GM12878 (cell line): Measurements from ENCODE around the gene PTPRF. TPM values are rescaled to one million over a fixed set of nuclear protein-coding genes. Genes with fewer than 3 reads are reported as not detected.

ENCODE experiments used
- ATAC-seq: fragments of 200-7000 bp; cut with Tn5 transposase; 3 replicates; pipeline ENCODE4 v1.9.1; 2020; ENCODE audit warnings: mild to moderate bottlenecking, moderate library complexity
- BruUV-seq: library from RNA; stranded (reverse); fragments of 400-500 nt; replicated peaks from 2 replicates; lab custom pipeline; 2021; lab: Mats Ljungman, UMichigan
- CTCF ChIA-PET: fragments of 300-600 bp; sonication (Branson Sonifier 250); formaldehyde crosslinking; extraction: SDS; loops from one replicate; lab custom pipeline; 2021; ENCODE audit warnings: inconsistent platforms; lab: Yijun Ruan, JAX
- POLR2A ChIA-PET: fragments of 350-600 bp; formaldehyde crosslinking; extraction: SDS; loops from one replicate; lab custom pipeline; 2021; ENCODE audit warnings: inconsistent platforms; lab: Charles Lee
- RAD21 ChIA-PET: fragments of 300-600 bp; sonication (Branson Sonifier 250); formaldehyde crosslinking; loops from one replicate; lab custom pipeline; 2023; ENCODE audit warnings: antibody characterized with exemption; ENCODE audit not compliant: unreplicated experiment; lab: Charles Lee
- SMC1A ChIA-PET: fragments of 300-600 bp; sonication (Branson Sonifier 250); formaldehyde crosslinking; loops from one replicate; lab custom pipeline; 2023; ENCODE audit not compliant: unreplicated experiment, uncharacterized antibody; lab: Charles Lee
- DNase-seq: peaks from one replicate; pipeline ENCODE4 v3.0.0-alpha.2; 2011; ENCODE audit warnings: low read depth, low spot score
- FAIRE-seq: peaks from 3 replicates; lab custom pipeline; 2011; peaks lifted over from hg19 to GRCh38; lab: Jason Lieb, UNC
- H2AFZ ChIP-seq: 2 replicates; pipeline ENCODE4 v1.6.0; 2011; ENCODE audit warnings: low read depth, low read length, control low read depth; ENCODE audit not compliant: control insufficient read depth
- H3K27ac ChIP-seq: 2 replicates; pipeline ENCODE4 v1.5.1; 2011; ENCODE audit warnings: control low read depth; ENCODE audit not compliant: control insufficient read depth, insufficient read depth
- H3K27me3 ChIP-seq, 2 experiments: replicated peaks in 1 of 2; 2 replicates each; pipeline versions ENCODE4 v1.6.0 to v1.6.1; 2011; ENCODE audit warnings: low read length in 1 of 2; ENCODE audit not compliant: control insufficient read depth in 2 of 2, insufficient read depth in 2 of 2
- H3K36me3 ChIP-seq, 2 experiments: 2 replicates each; pipeline ENCODE4 v1.5.1; 2011; ENCODE audit warnings: low read length in 1 of 2; ENCODE audit not compliant: control insufficient read depth in 2 of 2, insufficient read depth in 2 of 2
- H3K4me1 ChIP-seq: 2 replicates; pipeline ENCODE4 v1.6.1; 2011; ENCODE audit warnings: mild to moderate bottlenecking, low read length, moderate library complexity, mixed read lengths; ENCODE audit not compliant: control insufficient read depth, insufficient read depth
- H3K4me2 ChIP-seq: 2 replicates; pipeline ENCODE4 v1.6.0; 2011; ENCODE audit warnings: control low read depth; ENCODE audit not compliant: control insufficient read depth, insufficient read depth
- H3K4me3 ChIP-seq: fragments of 200-600 bp; sonication (generic); 2 replicates; pipeline ENCODE4 v1.5.1; 2016
- H3K79me2 ChIP-seq: 2 replicates; pipeline ENCODE4 v1.6.0; 2011; ENCODE audit warnings: low read length; ENCODE audit not compliant: control insufficient read depth, insufficient read depth
- H3K9ac ChIP-seq: 2 replicates; pipeline ENCODE4 v1.8.0; 2011; ENCODE audit warnings: low read length, control low read depth, mixed read lengths; ENCODE audit not compliant: control insufficient read depth, insufficient read depth
- H3K9me3 ChIP-seq: replicated peaks from 3 replicates; pipeline ENCODE4 v1.5.1; 2011; ENCODE audit warnings: mild to moderate bottlenecking, low read length; ENCODE audit not compliant: control insufficient read depth, insufficient read depth
- H4K20me1 ChIP-seq: 2 replicates; pipeline ENCODE4 v1.6.0; 2011; ENCODE audit not compliant: control insufficient read depth, insufficient read depth
- BMI1 ChIP-seq: fragments of 450-650 bp; IDR thresholded peaks from 2 replicates; pipeline ENCODE4 v1.6.1; 2016; ENCODE audit warnings: mild to moderate bottlenecking, moderate library complexity, borderline replicate concordance
- CBFB ChIP-seq: IDR thresholded peaks from 2 replicates; pipeline ENCODE4 v1.6.1; 2016; ENCODE audit warnings: antibody characterized with exemption, low read depth
- EED ChIP-seq: sonication (generic); IDR thresholded peaks from 2 replicates; pipeline ENCODE4 v1.6.1; 2016; ENCODE audit warnings: antibody characterized with exemption, low read depth
- FOXM1 ChIP-seq: IDR thresholded peaks from 2 replicates; pipeline ENCODE4 v1.6.1; 2012; ENCODE audit warnings: low read depth, mild to moderate bottlenecking, inconsistent platforms, low read length, moderate library complexity
- GABPA ChIP-seq: IDR thresholded peaks from 2 replicates; pipeline ENCODE4 v1.6.1; 2014; ENCODE audit warnings: antibody characterized with exemption, low read depth, mild to moderate bottlenecking, inconsistent platforms
- HDAC2 ChIP-seq: fragments of 200-600 bp; sonication (generic); IDR thresholded peaks from 2 replicates; pipeline ENCODE4 v1.6.1; 2017
- MTA2 ChIP-seq: fragments of 450-650 bp; IDR thresholded peaks from 2 replicates; pipeline ENCODE4 v1.6.1; 2016; ENCODE audit warnings: low read depth, mild to moderate bottlenecking, moderate library complexity
- NFYA ChIP-seq: IDR thresholded peaks from 2 replicates; pipeline ENCODE4 v1.6.1; 2011; ENCODE audit warnings: low read depth, mild to moderate bottlenecking, low read length, improper control_type of control experiment, borderline replicate concordance
- POLR2AphosphoS2 ChIP-seq: IDR thresholded peaks from 2 replicates; pipeline ENCODE4 v1.6.1; 2011; ENCODE audit warnings: low read depth, mild to moderate bottlenecking, low read length, improper control_type of control experiment, moderate library complexity
- RAD51 ChIP-seq: fragments of 450-650 bp; IDR thresholded peaks from 2 replicates; pipeline ENCODE4 v1.6.1; 2016; ENCODE audit warnings: moderate library complexity, mild to moderate bottlenecking, inconsistent platforms
- REST ChIP-seq: IDR thresholded peaks from 2 replicates; pipeline ENCODE4 v1.6.1; 2012; ENCODE audit warnings: mild to moderate bottlenecking, low read depth, low read length
- SKIL ChIP-seq: fragments of 450-650 bp; IDR thresholded peaks from 2 replicates; pipeline ENCODE4 v1.6.1; 2017; ENCODE audit warnings: mild to moderate bottlenecking, low read depth, inconsistent platforms; ENCODE audit not compliant: poor library complexity, severe bottlenecking
- SMC3 ChIP-seq: IDR thresholded peaks from 2 replicates; pipeline ENCODE4 v1.6.1; 2011; ENCODE audit warnings: low read length, improper control_type of control experiment, borderline replicate concordance
- TARDBP ChIP-seq: IDR thresholded peaks from 2 replicates; pipeline ENCODE4 v1.6.1; 2016; ENCODE audit warnings: borderline replicate concordance
- ZBTB33 ChIP-seq: fragments of 450-650 bp; IDR thresholded peaks from 2 replicates; pipeline ENCODE4 v1.6.1; 2017; ENCODE audit warnings: mild to moderate bottlenecking
- ZNF24 ChIP-seq: fragments of 450-650 bp; IDR thresholded peaks from 2 replicates; pipeline ENCODE4 v1.6.1; 2017; ENCODE audit warnings: antibody characterized with exemption, mild to moderate bottlenecking
- WGBS: methylation state at CpG from one replicate; pipeline ENCODE4 v1.1.6; 2016; ENCODE audit warnings: low lambda C conversion rate; ENCODE audit not compliant: insufficient replicate concordance, insufficient coverage; ENCODE audit errors: missing lambda C conversion rate; 5-methylcytosine and 5-hydroxymethylcytosine counted together
- in situ Hi-C: fragments of 300-500 bp; cut with MboI; formaldehyde crosslinking; loops from 9 replicates; pipeline ENCODE4 v1.14.3; 2018; ENCODE audit warnings: mixed read lengths
- intact Hi-C: fragments of 100-400 bp; cut with micrococcal nuclease; formaldehyde crosslinking; loops from one replicate; pipeline ENCODE4 v1.14.2; 2022; ENCODE audit not compliant: unreplicated experiment
- polyA plus RNA-seq, 11 experiments: library from polyadenylated mRNA; depleted of rRNA in 4 of 11; unstranded in 6 of 11; stranded (reverse) in 5 of 11; fragments of >200 nt; fragmentation: Nextera tagmentation in 4 of 11; fragmentation: Illumina TruSeq in 1 of 11; extraction: Ambion mirVana in 4 of 11; extraction: Trizol in 1 of 11; gene quantifications; 1 replicate in 1 of 11; 2 replicates in 10 of 11; pipeline versions ENCODE4 v1.2.1 to v1.2.3, GENCODE V29; 2011 to 2016; ENCODE audit warnings: inconsistent platforms in 2 of 11, missing spikeins in 2 of 11, low read depth in 1 of 11
- total RNA-seq, 4 experiments: library from RNA; depleted of rRNA in 3 of 4; stranded (reverse); fragments of >200 nt in 3 of 4; fragmentation: Illumina TruSeq in 1 of 4; extraction: Trizol in 1 of 4; gene quantifications; 2 replicates each; pipeline versions ENCODE4 v1.2.1 to v1.2.3, GENCODE V29; 2013 to 2021

PTPRF gene
- total and polyA plus RNA-seq, 10 of the 15 experiments (the other 5 are each of a cell fraction or from before 2014, with no cell fraction given) = 0.04 to 2.6 (median 0.32) TPM

GRCh38 chr1:43618521-43619313 lies 88.0 kb downstream of the PTPRF start:
- ATAC-seq (no peak), FAIRE-seq (no peak), DNase-seq (no peak)
- Histone ChIP-seq H3K9ac (no peak overlapping the region), H3K79me2 (no peaks in the 10 kb centered on the region), H3K36me3 (no peaks in the 10 kb centered on the region), H3K4me2 (no peak overlapping the region), H3K9me3 (no peaks in the 10 kb centered on the region), H3K27me3 (no peaks in the 10 kb centered on the region), H3K27ac (no peak overlapping the region), H4K20me1 (no peaks in the 10 kb centered on the region), H3K4me1 (no peaks in the 10 kb centered on the region)
- ChIA-PET CTCF (no interaction called here), SMC1A (no interaction called here), RAD21 (no interaction called here), POLR2A (no interaction called here)
- WGBS = 54% methylated on average over 21 of the region's 22 CpGs
- intact Hi-C loops (no loop called here), in situ Hi-C loops (no loop called here)
- no TSS peak for BruUV-seq
- TF ChIP-seq GABPA (no peak), ZNF24 (no peak), BMI1 (no peak), SMC3 (no peak), ZBTB33 (no peak), REST (no peak), POLR2AphosphoS2 (no peak), HDAC2 (no peak), NFYA (no peak), FOXM1 (no peak), RAD51 (no peak), EED (no peak), TARDBP (no peak), CBFB (no peak), MTA2 (no peak), SKIL (no peak)
- TF ChIP-seq, all 136 proteins: peak for 0
- no peak overlapping the region for H3K4me3 ChIP-seq
- H2AFZ ChIP-seq = no peak overlapping the region
